ENCODE data around the gene HAND1. TPM values are rescaled to one million over a fixed set of nuclear protein-coding genes. Genes with fewer than 3 reads are reported as not detected.

Gene HAND1
- total RNA-seq, 4 donors from 2014 or later, result not detected

GRCh38 chr5:154466671-154467070 is 11.4 kb downstream of the HAND1 start:
- peaks cover 0 to 54% (median 2%) of the 10 kb centered on the region in 4 donors for H3K27me3 ChIP-seq
- DNase-seq, result no peak
- TF ChIP-seq POLR2A (IDR thresholded peaks at IDR 0.05) (no peak), CTCF (IDR thresholded peaks at IDR 0.05) (no peak)
- no peak overlapping the region for H3K4me3 ChIP-seq
- peaks cover 0 to 8% (median 0%) of the 10 kb centered on the region in 3 donors for H3K4me1 ChIP-seq
- no peaks in the 10 kb centered on the region for H3K36me3 ChIP-seq
- intact Hi-C loops (cut with DNase I), result loop anchor here (5.0 kb wide), 1 partner anchor 141 kb away; no protein-coding TSS in a partner anchor
- 90 to 91% methylated on average over 5 of the region's 5 CpGs for whole genome bisulfite sequencing, 2 donors
- no peaks in the 10 kb centered on the region for H3K9me3 ChIP-seq
- H3K27ac ChIP-seq, result no peak overlapping the region

GRCh38 chr5:154466147-154466546 is 11.9 kb downstream of the HAND1 start:
- Histone ChIP-seq H3K27ac (no peak overlapping the region), H3K36me3 (no peaks in the 10 kb centered on the region), H3K4me1 (peaks cover 0 to 5% (median 0%) of the 10 kb centered on the region in 3 donors), H3K9me3 (no peaks in the 10 kb centered on the region), H3K27me3 (peaks cover 0 to 48% (median 0%) of the 10 kb centered on the region in 4 donors), H3K4me3 (no peak overlapping the region)
- TF ChIP-seq POLR2A (IDR thresholded peaks at IDR 0.05) (no peak), CTCF (IDR thresholded peaks at IDR 0.05) (no peak)
- intact Hi-C loops (cut with DNase I), result loop anchor here (5.0 kb wide), 1 partner anchor 141 kb away; no protein-coding TSS in a partner anchor
- DNase-seq, result no peak
- WGBS, 2 donors, result 65 to 74% methylated on average over 5 of the region's 5 CpGs

- Histone ChIP-seq H3K36me3 (no peaks in the 10 kb centered on the region), H3K27me3 (peaks cover 0 to 39% (median 0%) of the 10 kb centered on the region in 4 donors), H3K9me3 (no peaks in the 10 kb centered on the region), H3K4me3 (no peak overlapping the region), H3K4me1 (no peaks in the 10 kb centered on the region), H3K27ac (no peak overlapping the region)
- intact Hi-C loops (cut with DNase I), result loop anchor here (5.0 kb wide), 1 partner anchor 142 kb away; no protein-coding TSS in a partner anchor
- WGBS, 2 donors, result 50 to 51% methylated on average over 6 of the region's 6 CpGs
- TF ChIP-seq CTCF (IDR thresholded peaks at IDR 0.05), result no peak
- no peak for TF ChIP-seq POLR2A (IDR thresholded peaks at IDR 0.05)
- no peak for DNase-seq
Observed at GRCh38 chr5:154465169-154465568, 12.9 kb downstream of the HAND1 start.

GRCh38 chr5:154464438-154464837 is 13.6 kb downstream of the HAND1 start:
- intact Hi-C loops (cut with DNase I), result no loop called here
- H3K4me3 ChIP-seq, result no peak overlapping the region
- WGBS, 2 donors, result 50 to 59% methylated on average over 1 of the region's 1 CpG
- TF ChIP-seq POLR2A (IDR thresholded peaks at IDR 0.05) (no peak), CTCF (IDR thresholded peaks at IDR 0.05) (no peak)
- peaks cover 0 to 2% (median 0%) of the 10 kb centered on the region in 3 donors for H3K36me3 ChIP-seq
- H3K9me3 ChIP-seq, result no peaks in the 10 kb centered on the region
- H3K4me1 ChIP-seq, result no peaks in the 10 kb centered on the region
- H3K27me3 ChIP-seq, result peaks cover 0 to 31% (median 0%) of the 10 kb centered on the region in 4 donors
- DNase-seq, result no peak
- H3K27ac ChIP-seq, result no peak overlapping the region

- Histone ChIP-seq H3K4me3 (no peak overlapping the region), H3K4me1 (no peaks in the 10 kb centered on the region), H3K27me3 (peaks cover 0 to 3% (median 0%) of the 10 kb centered on the region in 4 donors), H3K27ac (no peak overlapping the region), H3K9me3 (no peaks in the 10 kb centered on the region), H3K36me3 (peaks cover 7 to 31% (median 19%) of the 10 kb centered on the region in 3 donors)
- DNase-seq, result no peak
- 75% methylated on average over 6 of the region's 6 CpGs for WGBS, 2 donors
- intact Hi-C loops (cut with DNase I), result no loop called here
- TF ChIP-seq CTCF (IDR thresholded peaks at IDR 0.05) (no peak), POLR2A (IDR thresholded peaks at IDR 0.05) (no peak)
Observed at GRCh38 chr5:154461531-154461930, 16.5 kb downstream of the HAND1 start.
